HFFc6 (cell line): Measurements from ENCODE around the gene MOCS2. TPM values are rescaled to one million over a fixed set of nuclear protein-coding genes. Genes with fewer than 3 reads are reported as not detected.
A peak's percentile ranks its signal among the peaks of the same experiment; 100 is the strongest.

Source experiments
- DNase-seq: peaks from one replicate; pipeline ENCODE4 v3.0.0-alpha.2; 2018
- H3K27ac Mint-ChIP-seq: 2 replicates; pipeline ENCODE4 v1.8.0; 2020; ENCODE audit warnings: mild to moderate bottlenecking, mixed read lengths
- H3K27me3 Mint-ChIP-seq: 2 replicates; pipeline ENCODE4 v1.8.0; 2021; ENCODE audit warnings: mild to moderate bottlenecking, moderate library complexity, mixed read lengths; ENCODE audit not compliant: insufficient read depth
- H3K36me3 Mint-ChIP-seq: 2 replicates; pipeline ENCODE4 v1.8.0; 2021; ENCODE audit warnings: low read depth, mixed read lengths
- H3K4me1 Mint-ChIP-seq: 2 replicates; pipeline ENCODE4 v1.8.0; 2020; ENCODE audit warnings: low read depth, mixed read lengths
- H3K4me3 Mint-ChIP-seq: 2 replicates; pipeline ENCODE4 v1.8.0; 2020; ENCODE audit warnings: mild to moderate bottlenecking, moderate library complexity, mixed read lengths
- H3K9me3 Mint-ChIP-seq: 2 replicates; pipeline ENCODE4 v1.8.0; 2020; ENCODE audit warnings: mild to moderate bottlenecking, mixed read lengths
- long read RNA-seq: library from polyadenylated mRNA; unstranded; transcript quantifications from one replicate; pipeline ENCODE4 v2.0.0, GENCODE V29; 2019
- total RNA-seq, 6 experiments: library from RNA; stranded (reverse); fragmentation: NEBNext Ultra II Directional; extraction: Animal tissue kit (Norgen Biotek cat#: 25700); gene quantifications; 2 replicates in 1 of 6; 3 replicates in 5 of 6; pipeline ENCODE4 v1.2.3, GENCODE V29; 2021
- TF ChIP-seq, protein P1 (sequence below): fragments of 200-600 bp; sonication (generic); IDR thresholded peaks from 2 replicates; pipeline ENCODE4 v1.5.0; 2021; ENCODE audit warnings: antibody characterized with exemption, mild to moderate bottlenecking

The MOCS2 gene, protein sequence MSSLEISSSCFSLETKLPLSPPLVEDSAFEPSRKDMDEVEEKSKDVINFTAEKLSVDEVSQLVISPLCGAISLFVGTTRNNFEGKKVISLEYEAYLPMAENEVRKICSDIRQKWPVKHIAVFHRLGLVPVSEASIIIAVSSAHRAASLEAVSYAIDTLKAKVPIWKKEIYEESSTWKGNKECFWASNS
- total RNA-seq: 10 to 100 TPM; 51.2 to 58.7 (median 54.9) TPM
- long read RNA-seq, transcript MOCS2-203 (7 exons, 1,337 nt): major isoform, 65 of 87 reads
- long read RNA-seq, transcript MOCS2-202 (7 exons, 1,785 nt): minor isoform, 11 of 87 reads
- long read RNA-seq, partial matches to known transcripts: 7 of 87 reads
- long read RNA-seq, other reads (novel, unspliced or antisense): 4 of 87 reads

GRCh38 chr5:53109443-53110127 lies at the start of gene MOCS2:
Gene MOCS2 (minus strand): TSS chr5:53109757. CDS start chr5:53107174, 2,583 bp downstream.
- Mint-ChIP-seq H3K4me1 (peaks cover 48% of the 10 kb centered on the region), H3K4me3 (peak within 1 kb of the TSS; percentile 97), H3K36me3 (peaks cover 23% of the 10 kb centered on the region), H3K27ac (peak within 1 kb of the TSS; percentile 82), H3K27me3 (no peaks in the 10 kb centered on the region; the same call in 1 of the 2 replicates), H3K9me3 (no peaks in the 10 kb centered on the region)
- peak; percentile 80 for DNase-seq
- TF ChIP-seq, protein P1, sequence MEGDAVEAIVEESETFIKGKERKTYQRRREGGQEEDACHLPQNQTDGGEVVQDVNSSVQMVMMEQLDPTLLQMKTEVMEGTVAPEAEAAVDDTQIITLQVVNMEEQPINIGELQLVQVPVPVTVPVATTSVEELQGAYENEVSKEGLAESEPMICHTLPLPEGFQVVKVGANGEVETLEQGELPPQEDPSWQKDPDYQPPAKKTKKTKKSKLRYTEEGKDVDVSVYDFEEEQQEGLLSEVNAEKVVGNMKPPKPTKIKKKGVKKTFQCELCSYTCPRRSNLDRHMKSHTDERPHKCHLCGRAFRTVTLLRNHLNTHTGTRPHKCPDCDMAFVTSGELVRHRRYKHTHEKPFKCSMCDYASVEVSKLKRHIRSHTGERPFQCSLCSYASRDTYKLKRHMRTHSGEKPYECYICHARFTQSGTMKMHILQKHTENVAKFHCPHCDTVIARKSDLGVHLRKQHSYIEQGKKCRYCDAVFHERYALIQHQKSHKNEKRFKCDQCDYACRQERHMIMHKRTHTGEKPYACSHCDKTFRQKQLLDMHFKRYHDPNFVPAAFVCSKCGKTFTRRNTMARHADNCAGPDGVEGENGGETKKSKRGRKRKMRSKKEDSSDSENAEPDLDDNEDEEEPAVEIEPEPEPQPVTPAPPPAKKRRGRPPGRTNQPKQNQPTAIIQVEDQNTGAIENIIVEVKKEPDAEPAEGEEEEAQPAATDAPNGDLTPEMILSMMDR: no peak

- H3K9me3 Mint-ChIP-seq: no peaks in the 10 kb centered on the region
These were observed 42.3 kb upstream of the MOCS2 start for GRCh38 chr5:53151713-53152458.

GRCh38 chr5:53133020-53133419 lies 23.5 kb upstream of the MOCS2 start:
- TF ChIP-seq, protein P1: no peak
- peaks cover 20% of the 10 kb centered on the region for H3K4me1 Mint-ChIP-seq
- H3K27ac Mint-ChIP-seq: no peak overlapping the region
- H3K36me3 Mint-ChIP-seq: no peaks in the 10 kb centered on the region
- no peaks in the 10 kb centered on the region for H3K9me3 Mint-ChIP-seq
- H3K27me3 Mint-ChIP-seq: no peaks in the 10 kb centered on the region; the same call in 1 of the 2 replicates
- H3K4me3 Mint-ChIP-seq: no peak overlapping the region
- DNase-seq: no peak

More at GRCh38 chr5:53151713-53152458, 42.3 kb upstream of the MOCS2 start:
- H3K36me3 Mint-ChIP-seq: no peaks in the 10 kb centered on the region
- peak; percentile 72 for DNase-seq
- no peak overlapping the region for H3K27ac Mint-ChIP-seq
- TF ChIP-seq, protein P1: no peak
- H3K27me3 Mint-ChIP-seq: no peaks in the 10 kb centered on the region
- no peak overlapping the region for H3K4me3 Mint-ChIP-seq
- peaks cover 20% of the 10 kb centered on the region for H3K4me1 Mint-ChIP-seq

GRCh38 chr5:53130266-53130665 lies 20.7 kb upstream of the MOCS2 start:
- DNase-seq: peak; percentile 52
- Mint-ChIP-seq H3K9me3 (no peaks in the 10 kb centered on the region), H3K27me3 (no peaks in the 10 kb centered on the region; the same call in 1 of the 2 replicates), H3K4me1 (peaks cover 39% of the 10 kb centered on the region), H3K27ac (peak overlapping the region; percentile 0), H3K4me3 (no peak overlapping the region; the same call in 1 of the 2 replicates), H3K36me3 (no peaks in the 10 kb centered on the region)
- TF ChIP-seq, protein P1: no peak

- H3K4me1 Mint-ChIP-seq: peaks cover 41% of the 10 kb centered on the region
- DNase-seq: no peak
- TF ChIP-seq, protein P1: no peak
- no peak overlapping the region for H3K4me3 Mint-ChIP-seq
- no peaks in the 10 kb centered on the region for H3K36me3 Mint-ChIP-seq
- H3K27me3 Mint-ChIP-seq: no peaks in the 10 kb centered on the region; the same call in 1 of the 2 replicates
- no peaks in the 10 kb centered on the region for H3K9me3 Mint-ChIP-seq
- H3K27ac Mint-ChIP-seq: no peak overlapping the region
These were observed 18.9 kb upstream of the MOCS2 start for GRCh38 chr5:53128481-53128880.
